ENCODE data around the gene CNTROB.
"Not testable (repeated sequence)": the region's sequence is repeated elsewhere in the genome, so short reads cannot be mapped to it uniquely, and the experiment has no call there.

The CNTROB gene

DNA sequence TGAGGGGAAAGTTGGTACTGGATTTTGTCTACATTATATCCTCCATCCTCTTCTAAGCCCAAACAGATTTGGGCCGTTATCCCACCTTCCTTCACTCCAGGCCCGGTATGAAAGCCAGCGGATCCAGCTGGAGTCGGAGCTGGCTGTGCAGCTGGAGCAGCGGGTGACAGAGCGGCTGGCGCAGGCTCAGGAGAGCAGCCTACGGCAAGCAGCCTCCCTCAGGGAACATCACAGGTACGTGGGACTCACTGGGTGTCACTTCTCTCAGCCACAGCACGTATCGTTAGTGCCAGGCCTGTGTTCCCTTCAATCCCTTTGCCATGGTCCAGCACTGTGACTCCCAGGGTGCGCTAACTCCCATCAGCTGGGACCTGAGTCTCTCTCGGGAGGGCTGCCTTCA, 11.3 kb downstream of the CNTROB start:
- no peak for DNase-seq

DNA sequence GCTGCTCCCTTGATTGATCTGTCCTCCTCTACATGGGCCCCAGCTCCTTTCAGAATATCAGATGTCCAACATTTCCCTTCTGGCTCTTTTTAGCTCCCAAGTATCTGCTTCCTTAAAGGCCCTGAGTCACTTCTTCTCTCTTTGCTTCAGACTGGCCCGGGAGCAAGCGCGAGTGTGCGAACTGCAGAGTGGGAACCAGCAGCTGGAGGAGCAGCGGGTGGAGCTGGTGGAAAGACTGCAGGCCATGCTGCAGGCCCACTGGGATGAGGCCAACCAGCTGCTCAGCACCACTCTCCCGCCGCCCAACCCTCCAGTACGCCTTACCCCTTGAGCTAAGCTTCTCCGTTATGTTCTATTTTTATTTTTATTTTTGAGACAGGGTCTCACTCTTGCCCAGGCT, 12.3 kb downstream of the CNTROB start:
- DNase-seq, result no peak

DNA sequence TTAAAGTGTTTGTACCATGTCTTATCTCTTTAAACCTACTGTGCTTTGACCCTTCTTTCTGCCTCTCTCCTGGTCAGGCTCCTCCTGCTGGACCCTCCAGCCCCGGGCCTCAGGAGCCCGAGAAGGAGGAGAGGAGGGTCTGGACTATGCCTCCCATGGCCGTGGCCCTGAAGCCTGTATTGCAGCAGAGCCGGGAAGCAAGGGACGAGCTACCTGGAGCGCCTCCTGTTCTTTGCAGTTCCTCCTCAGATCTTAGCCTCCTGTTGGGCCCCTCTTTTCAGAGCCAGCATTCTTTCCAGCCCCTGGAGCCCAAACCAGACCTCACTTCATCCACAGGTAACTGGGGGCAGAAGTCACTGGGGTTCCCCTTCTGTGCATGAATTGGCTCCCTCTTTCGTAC, 13.6 kb downstream of the CNTROB start:
- no peak for DNase-seq

DNA sequence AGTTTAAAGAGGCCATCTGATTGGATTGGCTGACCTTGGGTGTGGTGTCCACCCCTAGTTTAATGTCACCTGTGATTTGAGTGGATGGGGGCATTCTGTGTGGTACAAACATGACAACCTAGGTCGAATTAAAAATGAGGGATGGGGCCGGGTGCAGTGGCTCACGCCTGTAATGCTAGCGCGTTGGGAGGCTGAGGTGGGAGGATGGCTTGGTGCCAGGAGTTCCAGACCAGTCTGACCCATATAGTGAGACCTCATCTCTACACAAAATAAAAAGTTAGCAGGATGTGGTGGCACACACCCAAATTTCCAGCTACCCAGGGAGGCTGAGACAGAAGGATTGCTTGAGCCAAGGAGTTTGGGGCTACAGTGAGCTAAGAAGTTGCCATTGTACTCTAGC, 14.4 kb downstream of the CNTROB start:
- DNase-seq, result no peak

DNA sequence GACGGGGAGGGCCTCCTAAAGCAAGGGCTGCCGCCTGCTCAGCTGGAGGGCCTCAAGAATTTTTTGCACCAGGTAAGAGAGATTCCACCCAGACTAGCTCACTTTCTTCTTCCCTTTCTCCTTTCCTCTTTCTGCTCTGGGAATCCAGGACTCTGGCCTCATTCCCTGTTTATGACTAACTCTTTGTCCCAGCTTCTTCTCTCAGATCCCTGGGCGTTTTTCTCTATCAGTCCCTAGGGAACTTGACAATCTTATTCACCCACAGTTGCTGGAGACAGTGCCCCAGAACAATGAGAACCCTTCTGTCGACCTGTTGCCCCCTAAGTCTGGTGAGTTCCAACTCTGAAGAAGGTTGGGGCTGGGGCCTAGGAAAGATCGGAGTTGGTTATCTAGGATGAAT, 15.6 kb downstream of the CNTROB start:
- no peak for DNase-seq

DNA sequence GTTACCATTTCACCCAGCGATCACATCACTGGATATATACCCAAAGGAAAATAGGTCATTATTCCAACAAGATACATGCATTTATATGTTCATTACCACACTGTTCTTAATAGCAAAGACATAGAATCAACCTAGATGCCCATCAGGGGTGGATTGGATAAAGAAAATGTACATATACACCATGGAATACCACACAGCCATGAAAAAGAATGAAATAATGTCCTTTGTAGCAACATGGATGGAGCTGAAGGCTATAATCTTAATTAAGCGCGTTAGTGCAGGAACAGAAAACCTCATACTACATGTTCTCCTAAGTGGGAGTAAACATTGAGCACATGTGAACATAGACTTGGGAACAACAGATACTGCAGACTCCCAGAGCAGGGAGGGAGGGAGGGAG, 18.6 kb downstream of the CNTROB start:
- no peak for DNase-seq

DNA sequence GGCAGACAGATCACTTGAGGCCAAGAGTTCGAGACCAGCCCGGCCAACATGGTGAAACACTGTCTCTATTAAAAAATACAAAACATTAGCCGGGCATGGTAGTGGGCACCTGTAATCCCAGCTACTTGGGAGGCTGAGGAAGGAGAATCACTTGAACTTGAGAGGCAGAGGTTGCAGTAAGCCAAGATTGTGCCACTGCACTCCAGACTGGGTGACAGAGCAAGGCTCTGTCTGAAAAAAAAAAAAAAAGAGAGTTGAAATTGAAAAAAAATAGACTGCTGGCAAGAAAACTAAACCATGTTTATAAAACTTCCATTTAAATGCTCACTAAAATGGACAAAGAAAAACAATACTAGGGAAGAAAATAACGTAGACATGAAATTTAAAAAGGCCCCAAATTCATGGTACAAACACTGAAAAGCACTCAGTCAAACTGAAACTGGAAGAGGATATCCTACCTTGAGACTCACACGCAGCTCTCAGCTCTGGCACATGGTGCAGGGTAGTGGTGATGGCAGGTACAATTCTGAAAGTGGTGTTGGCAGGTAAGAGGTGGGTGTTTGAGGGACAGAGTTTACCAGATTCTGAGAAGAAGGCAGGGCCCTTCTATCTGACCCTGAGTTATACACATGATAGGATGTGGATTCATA, 19.3 kb downstream of the CNTROB start:
- no peak for DNase-seq

DNA sequence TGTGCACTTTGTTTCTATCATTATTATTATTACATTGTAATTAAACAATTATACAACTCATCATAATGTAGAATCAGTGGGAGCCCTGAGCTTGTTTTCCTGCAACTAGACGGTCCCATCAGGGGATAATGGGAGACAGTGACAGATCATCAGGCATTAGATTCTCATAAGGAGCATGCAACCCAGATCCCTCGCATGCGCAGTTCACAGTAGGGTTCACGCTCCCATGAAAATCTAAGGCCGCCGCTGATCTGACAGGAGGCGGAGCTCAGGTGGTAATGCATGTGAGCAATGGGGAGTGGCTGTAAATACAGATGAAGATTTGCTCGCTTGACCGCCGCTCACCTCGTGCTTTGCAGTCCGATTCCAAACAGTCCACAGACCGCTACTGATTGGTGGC, 21.3 kb downstream of the CNTROB start:
- not testable (repeated sequence) for DNase-seq

DNA sequence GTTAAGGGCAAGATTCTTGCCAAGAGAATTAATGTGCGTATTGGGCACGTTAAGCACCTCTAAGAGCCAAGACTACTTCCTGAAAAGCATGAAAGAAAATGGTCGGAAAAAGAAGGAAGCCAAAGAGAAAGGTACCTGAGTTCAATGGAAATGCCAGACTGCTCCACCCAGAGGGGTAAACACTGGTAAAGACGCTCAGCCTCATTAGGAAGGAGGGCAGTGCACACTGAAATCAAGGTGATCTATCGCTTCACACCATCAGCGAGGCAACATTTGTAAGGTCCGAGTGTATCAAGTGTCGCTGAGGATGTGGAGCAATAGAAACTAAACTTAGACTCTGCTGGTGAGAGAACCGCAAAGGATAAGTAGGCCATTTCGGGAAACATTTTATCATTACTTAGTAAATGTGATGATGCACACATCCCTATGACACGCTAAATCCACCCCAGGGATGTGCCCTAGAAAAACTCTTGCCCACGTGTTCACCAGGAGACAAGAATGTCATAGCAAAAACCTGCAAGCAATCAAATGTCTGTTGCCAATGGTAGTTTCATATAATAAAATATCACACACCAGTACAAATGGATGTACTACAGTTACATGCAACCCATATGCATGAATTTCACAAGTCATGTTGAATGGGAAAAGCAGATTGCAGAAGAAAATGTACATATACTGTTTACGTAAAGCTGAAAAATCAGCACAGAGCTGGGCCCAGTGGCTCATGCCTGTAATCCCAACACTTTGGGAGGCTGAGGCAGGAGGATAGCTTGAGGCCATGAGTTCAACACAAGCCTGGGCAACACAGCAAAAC, 23.6 kb downstream of the CNTROB start:
- DNase-seq, result no peak

DNA sequence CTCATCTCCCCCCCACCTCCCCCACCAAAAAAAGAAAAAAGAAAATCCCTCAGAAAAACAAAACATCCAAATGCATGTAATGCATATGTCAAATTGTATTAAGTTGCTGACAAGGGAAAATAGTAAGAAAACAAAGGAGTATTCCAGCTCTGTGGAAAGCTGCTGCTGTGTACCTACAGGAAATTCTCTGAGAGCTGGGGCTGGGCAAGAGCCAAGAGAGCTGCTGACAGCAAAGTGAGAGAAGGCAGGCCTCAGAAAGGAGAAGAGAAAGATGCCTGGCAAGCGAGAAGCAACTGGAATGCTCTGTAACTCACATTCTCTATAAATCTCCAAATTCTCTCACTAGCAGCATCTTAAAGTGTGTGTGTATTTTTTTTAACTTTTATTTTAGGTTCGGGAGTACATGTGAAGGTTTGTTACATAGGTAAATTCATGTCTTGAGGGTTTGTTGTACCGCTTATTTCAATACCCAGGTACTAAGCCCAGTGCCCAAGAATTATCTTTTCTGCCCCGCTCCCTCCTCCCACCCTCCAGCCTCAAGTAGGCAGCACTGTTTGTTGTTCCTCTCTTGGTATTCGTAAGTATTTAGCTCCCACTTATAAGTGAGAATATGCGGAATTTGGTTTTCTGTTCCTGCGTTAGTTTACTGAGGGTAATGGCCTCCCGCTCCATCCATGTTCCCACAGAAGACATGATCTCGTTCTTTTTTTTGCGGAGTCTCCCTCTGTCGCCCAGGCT, 24.4 kb downstream of the CNTROB start:
- DNase-seq, result no peak

DNA sequence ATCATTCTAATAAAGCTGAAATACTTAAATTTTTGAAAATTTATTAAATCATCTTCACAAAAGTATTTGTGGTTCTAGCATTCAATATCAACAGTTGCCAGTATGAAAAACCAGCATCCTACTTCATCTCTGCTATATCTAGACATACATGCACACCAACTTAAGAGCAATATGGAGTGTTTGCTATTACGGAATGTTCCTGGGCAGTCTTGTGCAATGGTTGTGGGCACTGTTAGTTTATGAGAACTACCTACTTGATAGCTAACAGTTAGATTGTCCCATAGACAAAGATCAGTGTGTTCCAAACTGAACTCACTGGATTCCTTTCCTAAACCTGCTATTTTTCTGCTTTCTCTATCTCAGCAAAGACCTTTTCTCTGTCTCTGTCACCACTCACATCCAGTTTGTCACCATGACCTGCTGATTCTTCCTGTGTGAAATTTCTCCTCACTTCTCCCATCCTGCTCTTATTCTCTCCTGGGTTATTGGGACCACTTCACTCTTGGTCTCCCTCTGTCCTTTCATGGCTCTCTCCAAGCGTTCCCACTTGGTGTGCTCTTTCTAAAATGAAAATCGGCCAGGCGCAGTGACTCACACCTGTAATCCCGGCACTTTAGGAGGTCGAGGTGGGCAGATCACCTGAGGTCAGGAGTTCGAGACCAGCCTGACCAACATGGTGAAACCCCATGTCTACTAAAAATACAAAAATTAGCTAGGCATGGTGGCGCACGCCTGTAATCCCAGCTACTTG, 27.7 kb downstream of the CNTROB start:
- no peak for DNase-seq

DNA sequence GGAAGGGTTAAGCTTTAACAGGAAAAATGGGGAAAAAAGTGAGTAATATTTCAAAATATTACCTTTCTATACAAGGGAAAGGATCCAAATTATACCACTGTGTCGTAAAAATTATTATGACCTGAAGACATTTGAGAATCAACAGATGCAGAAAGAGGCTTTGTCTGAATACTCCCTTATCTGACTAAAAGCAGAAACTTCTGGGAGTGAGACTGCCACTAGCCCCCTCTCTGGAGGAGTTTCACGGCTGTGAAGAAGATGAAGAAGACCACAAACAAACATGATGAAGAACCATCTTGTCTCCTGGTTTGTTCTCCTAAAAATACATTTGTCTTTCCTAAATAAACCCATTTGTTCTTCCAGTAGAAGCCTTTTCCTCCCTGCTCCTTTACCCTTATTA, 29.4 kb downstream of the CNTROB start:
- DNase-seq, result no peak

DNA sequence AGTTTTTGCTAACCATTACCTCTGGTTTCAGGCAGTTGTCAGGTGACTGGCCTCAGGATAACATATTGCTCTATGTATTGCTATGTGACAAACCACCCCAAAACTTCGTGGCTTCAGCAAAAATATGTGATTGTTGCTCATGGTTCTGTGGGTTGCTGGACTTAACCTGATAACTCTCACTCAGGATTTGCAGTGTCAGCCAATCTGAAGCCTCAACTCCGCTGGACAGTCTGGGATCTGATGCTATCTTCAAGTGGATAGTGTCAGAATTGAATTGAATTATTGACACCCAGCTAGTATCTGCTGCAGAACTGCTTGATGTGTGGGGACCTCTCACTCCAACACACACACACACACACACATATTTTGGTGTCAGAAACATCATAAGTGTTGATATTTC, 35.7 kb downstream of the CNTROB start:
- no peak for DNase-seq

DNA sequence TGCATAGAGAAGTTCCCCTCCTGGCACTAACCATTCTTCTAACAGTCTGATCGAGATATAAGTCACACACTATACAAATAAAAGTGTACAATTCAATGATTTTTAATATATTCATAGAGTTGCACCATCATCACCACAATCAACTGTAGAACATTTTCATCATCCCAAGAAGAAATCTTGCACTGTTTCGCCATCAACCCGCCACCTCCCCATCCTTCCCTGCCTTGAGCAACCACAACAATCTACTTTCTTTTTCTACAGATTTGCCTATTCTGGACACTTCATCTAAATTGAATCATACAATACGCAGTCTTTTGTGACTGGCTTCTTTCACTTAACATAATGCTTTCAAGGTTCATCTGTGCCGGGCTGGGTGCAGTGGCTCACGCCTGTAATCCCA, 37.4 kb downstream of the CNTROB start:
- DNase-seq, result no peak

DNA sequence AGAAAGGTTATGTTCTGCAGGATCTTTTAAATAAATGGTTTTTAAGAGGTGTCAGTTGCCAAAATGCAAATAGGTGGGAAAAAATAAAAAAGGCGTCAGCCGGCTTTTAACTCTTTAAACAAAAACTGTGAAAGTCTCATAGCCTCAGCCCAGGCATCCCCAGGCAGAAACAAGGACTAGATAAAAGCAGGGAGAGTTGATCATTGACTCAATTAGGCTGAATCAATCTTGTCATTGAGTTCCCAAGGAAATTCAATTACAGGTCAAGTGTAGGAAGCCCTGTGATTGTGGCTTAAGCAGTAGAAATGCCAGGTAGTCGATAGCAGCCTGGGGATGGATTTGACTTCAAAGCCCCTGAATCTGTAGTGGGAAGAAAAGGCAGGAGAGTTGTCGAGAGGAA, 39.6 kb downstream of the CNTROB start:
- no peak for DNase-seq

DNA sequence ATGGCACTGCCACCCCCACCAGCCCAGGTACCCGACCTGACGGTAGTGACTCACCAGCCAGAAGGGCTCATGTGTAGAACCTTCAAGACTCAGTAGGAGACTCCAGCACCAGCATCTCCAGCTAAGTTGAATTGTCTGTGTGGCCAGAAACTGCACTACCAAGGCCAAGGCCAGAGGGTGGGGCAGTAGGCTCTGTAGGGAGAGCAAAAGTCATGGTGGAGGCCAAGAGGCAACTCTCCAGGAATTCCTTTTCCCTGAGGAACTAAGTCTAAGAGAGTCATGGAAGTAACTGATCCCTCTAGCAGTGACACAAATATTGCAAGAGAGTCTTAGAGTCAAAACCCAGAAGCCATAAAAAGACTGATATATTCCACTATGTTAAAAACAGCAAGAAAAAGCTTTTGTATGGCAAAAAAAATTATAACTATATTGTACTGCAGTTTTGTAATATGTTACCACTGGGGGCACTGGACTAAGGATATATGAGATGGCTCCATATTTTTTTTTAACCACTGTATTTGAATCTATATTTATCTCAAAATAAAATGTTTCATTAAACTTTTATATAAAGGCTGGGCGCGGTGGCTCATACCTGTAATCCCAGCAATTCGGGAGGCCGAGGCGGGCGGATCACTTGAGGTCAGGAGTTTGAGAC, 40.3 kb downstream of the CNTROB start:
- DNase-seq, result no peak

DNA sequence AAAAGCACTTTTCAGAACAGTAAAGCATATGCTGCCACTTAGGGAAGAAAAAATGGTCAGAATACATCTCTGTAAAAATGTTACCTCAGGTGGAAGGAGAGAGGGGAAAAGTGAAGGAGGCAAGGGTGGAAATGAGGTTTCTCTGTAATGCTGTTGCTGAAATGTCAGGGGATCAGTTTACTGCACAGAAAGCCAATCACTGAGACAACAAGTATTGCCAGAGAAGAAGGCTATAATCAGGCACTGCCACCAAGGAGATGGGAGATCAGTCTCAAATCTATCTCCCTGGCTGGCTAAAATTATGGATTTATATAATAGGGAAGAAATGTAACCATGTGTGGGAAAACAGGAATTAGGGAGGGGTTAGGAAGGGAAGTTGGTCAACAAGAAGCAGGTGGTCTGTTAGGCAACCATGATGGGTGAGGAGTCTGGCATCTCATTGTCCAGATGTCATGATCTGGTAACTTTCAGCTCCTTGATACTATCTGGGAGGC, 42.7 kb downstream of the CNTROB start:
- DNase-seq, result no peak

DNA sequence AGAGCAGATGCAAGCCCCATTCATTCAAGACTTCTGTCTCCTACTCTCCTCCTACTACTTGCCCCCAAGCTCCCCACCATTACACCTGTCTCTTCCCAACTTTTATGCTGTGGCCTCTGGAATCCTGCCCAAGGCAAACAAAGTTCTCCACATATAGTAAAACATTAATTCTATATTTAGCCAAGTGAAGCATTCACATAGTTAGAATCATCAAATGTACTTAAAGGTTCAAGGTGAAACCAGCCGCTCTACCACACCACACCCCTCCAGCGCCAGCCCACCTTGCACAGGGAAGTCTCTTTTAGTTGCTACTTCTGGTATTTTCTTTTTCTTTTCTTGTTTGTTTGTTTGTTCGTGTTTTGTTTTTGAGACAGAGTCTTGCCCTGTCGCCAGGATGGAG, 45.0 kb downstream of the CNTROB start:
- DNase-seq, result no peak

DNA sequence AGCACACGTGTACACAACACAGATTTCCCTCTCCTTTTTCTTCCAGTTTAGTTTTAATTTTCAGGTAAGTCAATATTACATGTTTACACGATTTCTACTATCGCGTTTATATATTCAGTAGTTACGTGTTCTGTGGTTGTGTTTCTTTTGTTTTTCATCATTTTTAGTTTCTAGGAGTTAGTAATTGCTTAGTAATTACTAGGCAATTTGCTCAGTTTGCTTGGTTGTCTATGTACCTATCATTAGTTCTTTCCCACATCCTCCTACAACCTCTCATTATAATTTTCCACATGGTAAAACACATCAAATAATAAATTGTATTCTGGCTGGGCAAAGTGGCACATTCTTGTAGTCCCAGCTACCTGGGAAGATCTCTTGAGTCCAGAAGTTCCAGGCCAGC, 45.8 kb downstream of the CNTROB start:
- no peak for DNase-seq

DNA sequence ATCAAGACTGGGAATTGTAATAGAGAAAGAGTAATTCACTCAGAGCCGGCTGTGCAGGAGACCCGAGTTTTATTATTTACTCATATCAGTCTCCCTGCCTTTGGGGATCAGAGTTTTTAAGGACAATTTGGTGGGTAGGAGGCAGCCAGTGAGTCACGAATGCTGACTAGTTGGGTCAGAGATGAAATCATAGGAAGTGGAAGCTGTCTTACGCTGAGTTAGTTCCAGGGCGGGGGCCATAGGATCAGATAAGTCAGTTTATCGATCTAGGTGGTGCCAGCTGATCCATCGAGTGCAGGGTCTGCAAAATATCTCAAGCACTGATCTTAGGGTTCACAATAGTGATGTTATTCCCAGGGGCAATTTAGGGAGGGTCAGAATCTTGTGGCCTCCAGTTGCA, 50.2 kb downstream of the CNTROB start:
- no peak for DNase-seq

DNA sequence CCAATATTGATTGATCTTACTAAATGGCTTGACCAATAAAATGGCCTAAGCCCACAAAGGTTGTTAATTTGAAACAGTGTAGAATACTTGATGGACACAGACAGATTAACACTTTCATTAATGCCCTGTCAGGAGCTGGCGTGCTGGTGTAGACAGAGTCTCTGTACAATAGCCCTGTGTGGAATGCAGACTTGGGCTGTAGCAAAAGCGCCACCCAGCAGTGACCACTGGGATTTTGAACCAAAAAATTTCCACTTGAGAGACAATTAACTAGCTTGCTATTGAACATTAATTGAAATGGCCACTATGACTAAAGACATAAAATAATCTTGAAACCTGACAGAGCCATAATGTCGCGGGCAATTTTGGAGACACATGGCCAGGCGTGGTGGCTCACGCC, 50.7 kb downstream of the CNTROB start:
- DNase-seq, result no peak

DNA sequence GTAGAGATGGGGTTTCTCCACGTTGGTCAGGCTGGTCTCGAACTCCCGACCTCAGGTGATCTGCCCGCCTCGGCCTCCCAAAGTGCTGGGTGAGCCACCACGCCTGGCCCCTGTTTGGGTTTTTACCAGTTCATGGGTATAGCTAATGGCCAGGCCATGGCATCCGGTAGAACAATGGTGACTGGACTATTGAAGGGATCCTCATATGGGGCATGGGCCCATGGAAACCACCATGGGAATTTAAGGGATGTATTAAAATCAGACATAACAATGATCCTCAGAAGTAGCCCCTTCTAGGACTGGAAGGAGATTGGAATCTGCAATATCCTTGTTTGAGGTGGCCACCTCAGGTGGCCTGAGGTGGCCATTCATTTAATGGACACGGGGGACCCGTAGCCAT, 52.9 kb downstream of the CNTROB start:
- no peak for DNase-seq
